NCI-H187 (cell line): ENCODE data around the gene LIG3.
"Not testable (repeated sequence)": the region's sequence is repeated elsewhere in the genome, so short reads cannot be mapped to it uniquely, and the experiment has no call there.

Source experiments
- DNase-seq, 2 experiments: peaks; one replicate each; lab custom pipeline; 2025; lab: John Stamatoyannopoulos, UW

Gene LIG3

GRCh38 chr17:34999456-34999855 lies 19.1 kb downstream of the LIG3 start:
- DNase-seq = no peak

GRCh38 chr17:35000965-35001364 lies 20.7 kb downstream of the LIG3 start:
- DNase-seq = not testable (repeated sequence)

GRCh38 chr17:35001549-35001948 lies 21.2 kb downstream of the LIG3 start:
- DNase-seq = no peak

GRCh38 chr17:35002876-35003551 lies 22.7 kb downstream of the LIG3 start:
- DNase-seq = no peak

- DNase-seq = no peak
These were observed 23.5 kb downstream of the LIG3 start for GRCh38 chr17:35003778-35004177.

- DNase-seq = no peak
These were observed 26.0 kb downstream of the LIG3 start for GRCh38 chr17:35006345-35006744.

- no peak for DNase-seq
These were observed 26.6 kb downstream of the LIG3 start for GRCh38 chr17:35006961-35007360.

GRCh38 chr17:35010093-35010492 lies 29.8 kb downstream of the LIG3 start:
- no peak for DNase-seq

- no peak for DNase-seq
These were observed 31.4 kb downstream of the LIG3 start for GRCh38 chr17:35011671-35012216.

GRCh38 chr17:35016369-35016768 lies 36.1 kb downstream of the LIG3 start:
- DNase-seq = no peak

GRCh38 chr17:35017021-35017420 lies 36.7 kb downstream of the LIG3 start:
- DNase-seq = no peak

GRCh38 chr17:35018814-35019213 lies 38.5 kb downstream of the LIG3 start:
- no peak for DNase-seq

- no peak for DNase-seq
These were observed 39.3 kb downstream of the LIG3 start for GRCh38 chr17:35019386-35020179.

GRCh38 chr17:35021520-35022380 lies 41.4 kb downstream of the LIG3 start:
- no peak for DNase-seq

- DNase-seq = no peak
These were observed 42.3 kb downstream of the LIG3 start for GRCh38 chr17:35022536-35023063.

GRCh38 chr17:35023538-35023937 lies 43.2 kb downstream of the LIG3 start:
- DNase-seq = no peak

GRCh38 chr17:35025541-35025940 lies 45.2 kb downstream of the LIG3 start:
- DNase-seq = no peak

- DNase-seq = not testable (repeated sequence)
These were observed 47.8 kb downstream of the LIG3 start for GRCh38 chr17:35028097-35028496.

- no peak for DNase-seq
These were observed 48.4 kb downstream of the LIG3 start for GRCh38 chr17:35028531-35029262.

- no peak for DNase-seq
These were observed 50.5 kb downstream of the LIG3 start for GRCh38 chr17:35030780-35031179.

- DNase-seq = no peak
These were observed 58.1 kb downstream of the LIG3 start for GRCh38 chr17:35038453-35038852.
